LoVo (cell line): ENCODE data around the gene PGBD4.

Experiments
- DNase-seq: peaks from one replicate; pipeline ENCODE4 v3.0.0-alpha.2; 2016; ENCODE audit warnings: low spot score

Gene PGBD4

GRCh38 chr15:34101366-34102174, at the start of gene PGBD4, which contains the start of gene EMC7:
Gene PGBD4, plus strand, starts transcription at chr15:34102083. Its CDS starts 449 bp downstream, at chr15:34102532.
Gene EMC7, minus strand, starts transcription at chr15:34101862. Its CDS starts 23 bp downstream, at chr15:34101839.
- DNase-seq = peak; percentile 99

GRCh38 chr15:34054081-34054707, 47.7 kb upstream of the PGBD4 start:
- DNase-seq = no peak

GRCh38 chr15:34055868-34056595, 45.9 kb upstream of the PGBD4 start:
- no peak for DNase-seq

GRCh38 chr15:34056911-34057310, 45.0 kb upstream of the PGBD4 start:
- no peak for DNase-seq

- no peak for DNase-seq
Observed at GRCh38 chr15:34059476-34059875, 42.4 kb upstream of the PGBD4 start.

- no peak for DNase-seq
Observed at GRCh38 chr15:34059946-34060345, 41.9 kb upstream of the PGBD4 start.

GRCh38 chr15:34064438-34064837, 37.4 kb upstream of the PGBD4 start:
- no peak for DNase-seq

GRCh38 chr15:34065261-34065660, 36.6 kb upstream of the PGBD4 start:
- DNase-seq = no peak

- DNase-seq = no peak
Observed at GRCh38 chr15:34065941-34066340, 35.9 kb upstream of the PGBD4 start.

- DNase-seq = no peak
Observed at GRCh38 chr15:34070003-34070402, 31.9 kb upstream of the PGBD4 start.

- DNase-seq = no peak
Observed at GRCh38 chr15:34076785-34077184, 25.1 kb upstream of the PGBD4 start.

GRCh38 chr15:34078900-34079299, 23.0 kb upstream of the PGBD4 start:
- no peak for DNase-seq

GRCh38 chr15:34079904-34080303, 22.0 kb upstream of the PGBD4 start:
- no peak for DNase-seq

GRCh38 chr15:34084086-34084485, 17.8 kb upstream of the PGBD4 start:
- no peak for DNase-seq

GRCh38 chr15:34085746-34086145, 16.1 kb upstream of the PGBD4 start:
- DNase-seq = no peak

- DNase-seq = no peak
Observed at GRCh38 chr15:34099914-34100313, 2.0 kb upstream of the PGBD4 start.

GRCh38 chr15:34102175-34102925, 467 bp downstream of the PGBD4 start:
- DNase-seq = no peak

GRCh38 chr15:34106423-34106822, 4.5 kb downstream of the PGBD4 start:
- no peak for DNase-seq

- DNase-seq = no peak
Observed at GRCh38 chr15:34107315-34107714, 5.4 kb downstream of the PGBD4 start.

- peak; percentile 47 for DNase-seq
Observed at GRCh38 chr15:34109797-34110663, 8.1 kb downstream of the PGBD4 start.

- DNase-seq = no peak
Observed at GRCh38 chr15:34111488-34111887, 9.6 kb downstream of the PGBD4 start.
